GM19324 (cell line): Measurements from ENCODE around the gene CDH13.

ENCODE experiments used
- ATAC-seq: cut with Tn5 transposase; IDR thresholded peaks from one replicate; pipeline ENCODE4 v1.9.1; 2021; ENCODE audit warnings: mild to moderate bottlenecking, moderate library complexity; ENCODE audit not compliant: unreplicated experiment, low FRiP score

CDH13 gene

GRCh38 chr16:82682767-82683166 lies 56.0 kb downstream of the CDH13 start:
- no peak for ATAC-seq

- ATAC-seq, result no peak
These were observed 57.5 kb downstream of the CDH13 start for GRCh38 chr16:82684256-82684655.

- ATAC-seq, result no peak
These were observed 58.8 kb downstream of the CDH13 start for GRCh38 chr16:82685526-82685925.

- ATAC-seq, result no peak
These were observed 67.6 kb downstream of the CDH13 start for GRCh38 chr16:82694239-82694874.

GRCh38 chr16:82695806-82696205 lies 69.0 kb downstream of the CDH13 start:
- no peak for ATAC-seq

- ATAC-seq, result no peak
These were observed 72.5 kb downstream of the CDH13 start for GRCh38 chr16:82699260-82699659.

- no peak for ATAC-seq
These were observed 73.1 kb downstream of the CDH13 start for GRCh38 chr16:82699711-82700495.

GRCh38 chr16:82700541-82701235 lies 73.9 kb downstream of the CDH13 start:
- no peak for ATAC-seq

- no peak for ATAC-seq
These were observed 74.7 kb downstream of the CDH13 start for GRCh38 chr16:82701442-82701955.

GRCh38 chr16:82703161-82703560 lies 76.4 kb downstream of the CDH13 start:
- ATAC-seq, result no peak

GRCh38 chr16:82703871-82704768 lies 77.4 kb downstream of the CDH13 start:
- ATAC-seq, result no peak

- no peak for ATAC-seq
These were observed 83.2 kb downstream of the CDH13 start for GRCh38 chr16:82709987-82710386.

GRCh38 chr16:82713778-82714177 lies 87.0 kb downstream of the CDH13 start:
- no peak for ATAC-seq

GRCh38 chr16:82715160-82715559 lies 88.4 kb downstream of the CDH13 start:
- ATAC-seq, result no peak

GRCh38 chr16:82715833-82716232 lies 89.1 kb downstream of the CDH13 start:
- no peak for ATAC-seq

- ATAC-seq, result no peak
These were observed 89.6 kb downstream of the CDH13 start for GRCh38 chr16:82716361-82716855.

GRCh38 chr16:82720414-82720813 lies 93.6 kb downstream of the CDH13 start:
- no peak for ATAC-seq

- no peak for ATAC-seq
These were observed 99.5 kb downstream of the CDH13 start for GRCh38 chr16:82726306-82726705.

- no peak for ATAC-seq
These were observed 102.1 kb downstream of the CDH13 start for GRCh38 chr16:82728901-82729300.

- ATAC-seq, result no peak
These were observed 104.1 kb downstream of the CDH13 start for GRCh38 chr16:82730901-82731300.
